ENCODE measurements around the gene PPA1. TPM values are rescaled to one million over a fixed set of nuclear protein-coding genes. Genes with fewer than 3 reads are reported as not detected.

Gene PPA1
- total RNA-seq, 4 donors from 2014 or later = 147 to 169 (median 150) TPM

DNA sequence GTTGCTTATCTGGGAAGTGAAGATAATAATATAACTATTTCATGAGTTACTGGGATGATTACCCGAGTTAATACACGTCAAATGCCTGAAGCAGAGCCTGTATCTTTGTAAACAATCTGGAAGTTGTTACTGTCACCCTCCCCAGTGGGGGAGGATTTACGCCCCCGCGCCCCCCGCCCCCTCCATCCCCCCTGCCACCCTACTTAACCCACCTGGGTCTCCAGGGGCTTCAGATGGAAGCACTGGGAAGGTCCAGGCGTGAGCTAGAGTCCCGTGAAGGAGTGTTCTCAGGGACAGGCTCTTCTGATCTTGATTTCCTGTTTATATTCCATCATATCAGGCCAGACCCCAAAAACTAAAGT, 691 bp upstream of the PPA1 start:
- Histone ChIP-seq H3K4me3 (peak overlapping the region; percentile 86 to 96 (median 94)), H3K4me1 (peaks cover 0 to 24% (median 5%) of the 10 kb centered on the region in 4 donors), H3K27ac (peak overlapping the region; percentile 60 to 92 (median 88)), H3K36me3 (no peaks in the 10 kb centered on the region), H3K27me3 (no peaks in the 10 kb centered on the region), H3K9me3 (no peaks in the 10 kb centered on the region)
- WGBS, 2 donors = 28% methylated on average over 8 of the region's 8 CpGs
- TF ChIP-seq EP300 (IDR thresholded peaks at IDR 0.05) (no peak), CTCF (IDR thresholded peaks at IDR 0.05) (no peak), POLR2A (IDR thresholded peaks at IDR 0.05) (no peak)
- DNase-seq (ENCODE audit: low spot score in 2 of 2) = no peak

- no peak for DNase-seq (ENCODE audit: low spot score in 2 of 2)
- Histone ChIP-seq H3K9me3 (no peaks in the 10 kb centered on the region), H3K36me3 (peaks cover 0 to 5% (median 0%) of the 10 kb centered on the region in 3 donors), H3K27me3 (no peaks in the 10 kb centered on the region), H3K4me1 (peaks cover 0 to 36% (median 5%) of the 10 kb centered on the region in 4 donors), H3K27ac (peak overlapping the region; percentile 77 to 92 (median 88)), H3K4me3 (peak overlapping the region; percentile 86 to 96 (median 94))
- TF ChIP-seq CTCF (IDR thresholded peaks at IDR 0.05) (no peak), EP300 (IDR thresholded peaks at IDR 0.05) (no peak), POLR2A (IDR thresholded peaks at IDR 0.05) (no peak)
- 0 to 1% methylated on average over 5 to 17 of the region's 18 CpGs for WGBS, 2 donors
These were observed 445 bp downstream of the PPA1 start for GRCh38 chr10:70232859-70233108.

- Histone ChIP-seq H3K4me1 (peaks cover 0 to 38% (median 5%) of the 10 kb centered on the region in 4 donors), H3K9me3 (no peaks in the 10 kb centered on the region), H3K36me3 (peaks cover 0 to 5% (median 0%) of the 10 kb centered on the region in 3 donors), H3K4me3 (peak overlapping the region; percentile 86 to 96 (median 94)), H3K27me3 (no peaks in the 10 kb centered on the region), H3K27ac (peak overlapping the region; percentile 77 to 92 (median 88))
- TF ChIP-seq EP300 (IDR thresholded peaks at IDR 0.05) (peak in 1 of 2 donors; percentile 46), CTCF (IDR thresholded peaks at IDR 0.05) (no peak), POLR2A (IDR thresholded peaks at IDR 0.05) (peak in 1 of 2 donors; percentile 25)
- WGBS, 2 donors = 5 to 7% methylated on average over 36 to 38 of the region's 39 CpGs
- peak in 1 of 2 donors; percentile 19 for DNase-seq (ENCODE audit: low spot score in 2 of 2)
These were observed 922 bp downstream of the PPA1 start for GRCh38 chr10:70232155-70232858.

- no peaks in the 10 kb centered on the region for H3K9me3 ChIP-seq
- 50% methylated on average over 1 of the region's 1 CpG for WGBS, 2 donors
- peak overlapping the region in 2 of 4 donors; percentile 51 to 63 for H3K27ac ChIP-seq
- DNase-seq (ENCODE audit: low spot score in 2 of 2) = no peak
- peaks cover 0 to 5% (median 0%) of the 10 kb centered on the region in 3 donors for H3K36me3 ChIP-seq
- H3K4me3 ChIP-seq = no peak overlapping the region
- H3K4me1 ChIP-seq = peaks cover 0 to 24% (median 3%) of the 10 kb centered on the region in 4 donors
- no peaks in the 10 kb centered on the region for H3K27me3 ChIP-seq
- TF ChIP-seq EP300 (IDR thresholded peaks at IDR 0.05) (no peak), CTCF (IDR thresholded peaks at IDR 0.05) (no peak), POLR2A (IDR thresholded peaks at IDR 0.05) (no peak)
These were observed 4.7 kb downstream of the PPA1 start for GRCh38 chr10:70228491-70228890.

- TF ChIP-seq EP300 (IDR thresholded peaks at IDR 0.05) (peak; percentile 13 to 26), POLR2A (IDR thresholded peaks at IDR 0.05) (no peak)
- peaks cover 0 to 5% (median 0%) of the 10 kb centered on the region in 3 donors for H3K36me3 ChIP-seq
- H3K4me1 ChIP-seq = peaks cover 0 to 24% (median 3%) of the 10 kb centered on the region in 4 donors
- 66 to 68% methylated on average over 3 of the region's 3 CpGs for WGBS, 2 donors
- peak overlapping the region in 3 of 4 donors; percentile 32 to 63 (median 51) for H3K27ac ChIP-seq
- no peak overlapping the region for H3K4me3 ChIP-seq
- no peak for DNase-seq (ENCODE audit: low spot score in 2 of 2)
- H3K9me3 ChIP-seq = no peaks in the 10 kb centered on the region
- no peaks in the 10 kb centered on the region for H3K27me3 ChIP-seq
These were observed 5.5 kb downstream of the PPA1 start for GRCh38 chr10:70227548-70228320.
